ENCODE results near the gene VPS33A. TPM values are rescaled to one million over a fixed set of nuclear protein-coding genes. Genes with fewer than 3 reads are reported as not detected.
"Not testable (repeated sequence)": the region's sequence is repeated elsewhere in the genome, so short reads cannot be mapped to it uniquely, and the experiment has no call there.

VPS33A gene
- total RNA-seq, 1 donor from 2014 or later = 34.3 TPM

DNA sequence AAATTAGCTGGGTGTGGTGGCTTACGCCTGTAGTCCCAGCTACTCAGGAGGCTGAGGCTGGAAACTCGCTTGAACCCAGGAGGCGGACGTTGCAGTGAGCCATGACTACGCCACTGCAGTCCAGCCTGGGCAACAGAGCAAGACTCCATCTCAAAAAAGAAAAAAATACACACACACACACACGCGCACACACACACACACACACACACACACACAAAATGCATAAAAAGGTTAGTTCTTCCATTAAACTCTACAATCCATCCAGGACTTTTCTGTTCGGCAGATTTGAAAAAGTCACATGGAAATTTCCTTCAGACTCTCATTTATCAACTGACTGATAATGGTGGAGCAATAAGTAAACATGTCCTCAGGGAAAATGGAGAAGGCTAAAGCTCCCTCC lies 9.2 kb upstream of the VPS33A start:
- Histone ChIP-seq H2AFZ (ENCODE audit: low read depth, low read length) (no peak overlapping the region), H3K9ac (ENCODE audit: low read length) (no peak overlapping the region), H4K20me1 (ENCODE audit: insufficient read depth, low read length) (no peaks in the 10 kb centered on the region), H3K4me3 (ENCODE audit: insufficient read depth, low read depth, low read length) (no peak overlapping the region), H3K27me3 (ENCODE audit: insufficient read depth, low read length) (no peaks in the 10 kb centered on the region), H3K4me1 (ENCODE audit: insufficient read depth, low read length) (no peaks in the 10 kb centered on the region), H3K36me3 (ENCODE audit: insufficient read depth, low read length) (peaks cover 20% of the 10 kb centered on the region), H3K79me2 (ENCODE audit: insufficient read depth, low read length) (no peaks in the 10 kb centered on the region), H3K9me3 (ENCODE audit: insufficient read depth, low read depth, low read length) (no peaks in the 10 kb centered on the region), H3K4me2 (ENCODE audit: low read length) (no peak overlapping the region), H3K27ac (ENCODE audit: low read depth, low read length) (no peak overlapping the region)
- Mint-ChIP-seq H3K9me3 (ENCODE audit: unreplicated experiment) (no peaks in the 10 kb centered on the region), H3K4me3 (ENCODE audit: unreplicated experiment) (no peak overlapping the region), H3K4me1 (ENCODE audit: low read depth, unreplicated experiment) (peaks cover 3% of the 10 kb centered on the region), H3K27me3 (ENCODE audit: low read depth, unreplicated experiment) (no peaks in the 10 kb centered on the region), H3K36me3 (ENCODE audit: low read depth, unreplicated experiment) (peaks cover 10% of the 10 kb centered on the region), H3K27ac (ENCODE audit: unreplicated experiment) (no peak overlapping the region)
- TF ChIP-seq EZH2 (IDR thresholded peaks at IDR 0.05; ENCODE audit: insufficient read depth, low read length) = no peak
- TF ChIP-seq, protein P1, sequence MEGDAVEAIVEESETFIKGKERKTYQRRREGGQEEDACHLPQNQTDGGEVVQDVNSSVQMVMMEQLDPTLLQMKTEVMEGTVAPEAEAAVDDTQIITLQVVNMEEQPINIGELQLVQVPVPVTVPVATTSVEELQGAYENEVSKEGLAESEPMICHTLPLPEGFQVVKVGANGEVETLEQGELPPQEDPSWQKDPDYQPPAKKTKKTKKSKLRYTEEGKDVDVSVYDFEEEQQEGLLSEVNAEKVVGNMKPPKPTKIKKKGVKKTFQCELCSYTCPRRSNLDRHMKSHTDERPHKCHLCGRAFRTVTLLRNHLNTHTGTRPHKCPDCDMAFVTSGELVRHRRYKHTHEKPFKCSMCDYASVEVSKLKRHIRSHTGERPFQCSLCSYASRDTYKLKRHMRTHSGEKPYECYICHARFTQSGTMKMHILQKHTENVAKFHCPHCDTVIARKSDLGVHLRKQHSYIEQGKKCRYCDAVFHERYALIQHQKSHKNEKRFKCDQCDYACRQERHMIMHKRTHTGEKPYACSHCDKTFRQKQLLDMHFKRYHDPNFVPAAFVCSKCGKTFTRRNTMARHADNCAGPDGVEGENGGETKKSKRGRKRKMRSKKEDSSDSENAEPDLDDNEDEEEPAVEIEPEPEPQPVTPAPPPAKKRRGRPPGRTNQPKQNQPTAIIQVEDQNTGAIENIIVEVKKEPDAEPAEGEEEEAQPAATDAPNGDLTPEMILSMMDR (IDR thresholded peaks at IDR 0.05; ENCODE audit: insufficient read depth, low read depth, low read length) = no peak
- FAIRE-seq = no peak
- DNase-seq (ENCODE audit: low read depth) = no peak

DNA sequence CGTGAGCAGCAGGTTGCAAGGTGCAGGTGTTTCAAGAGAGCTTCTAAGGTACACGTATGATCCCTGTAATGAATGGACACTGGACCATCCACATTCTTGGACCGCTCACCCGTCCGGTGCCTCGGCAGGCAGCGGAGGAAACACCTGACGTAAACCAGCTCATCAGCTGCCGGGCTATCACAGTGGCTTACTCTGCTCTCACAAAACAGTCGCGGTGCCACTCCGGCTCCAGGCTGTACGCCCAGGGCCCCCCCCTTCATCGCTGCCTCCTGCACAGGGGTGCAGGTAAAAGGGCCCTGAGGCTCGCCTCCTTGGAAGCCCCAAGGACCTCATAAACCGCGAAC lies 436 bp downstream of the VPS33A start:
- Histone ChIP-seq H4K20me1 (ENCODE audit: insufficient read depth, low read length) (no peaks in the 10 kb centered on the region), H3K4me3 (ENCODE audit: insufficient read depth, low read depth, low read length) (peak overlapping the region; percentile 85), H3K9ac (ENCODE audit: low read length) (peak overlapping the region; percentile 95), H3K79me2 (ENCODE audit: insufficient read depth, low read length) (peaks cover 14% of the 10 kb centered on the region), H2AFZ (ENCODE audit: low read depth, low read length) (peak overlapping the region; percentile 99), H3K27ac (ENCODE audit: low read depth, low read length) (peak overlapping the region; percentile 82), H3K4me2 (ENCODE audit: low read length) (peak overlapping the region; percentile 93), H3K9me3 (ENCODE audit: insufficient read depth, low read depth, low read length) (no peaks in the 10 kb centered on the region), H3K27me3 (ENCODE audit: insufficient read depth, low read length) (no peaks in the 10 kb centered on the region), H3K4me1 (ENCODE audit: insufficient read depth, low read length) (peaks cover 8% of the 10 kb centered on the region), H3K36me3 (ENCODE audit: insufficient read depth, low read length) (peaks cover 11% of the 10 kb centered on the region)
- peak overlapping the region; percentile 99 for H3K27ac Mint-ChIP-seq (ENCODE audit: unreplicated experiment)
- TF ChIP-seq, protein P1 (IDR thresholded peaks at IDR 0.05; ENCODE audit: insufficient read depth, low read depth, low read length) = no peak
- TF ChIP-seq EZH2 (IDR thresholded peaks at IDR 0.05; ENCODE audit: insufficient read depth, low read length) = no peak
- no peaks in the 10 kb centered on the region for H3K9me3 Mint-ChIP-seq (ENCODE audit: unreplicated experiment)
- peak; percentile 28 for DNase-seq (ENCODE audit: low read depth)
- no peak for FAIRE-seq
- H3K4me1 Mint-ChIP-seq (ENCODE audit: low read depth, unreplicated experiment) = no peaks in the 10 kb centered on the region
- H3K4me3 Mint-ChIP-seq (ENCODE audit: unreplicated experiment) = peak overlapping the region; percentile 93
- H3K27me3 Mint-ChIP-seq (ENCODE audit: low read depth, unreplicated experiment) = no peaks in the 10 kb centered on the region
- H3K36me3 Mint-ChIP-seq (ENCODE audit: low read depth, unreplicated experiment) = peaks cover 6% of the 10 kb centered on the region

DNA sequence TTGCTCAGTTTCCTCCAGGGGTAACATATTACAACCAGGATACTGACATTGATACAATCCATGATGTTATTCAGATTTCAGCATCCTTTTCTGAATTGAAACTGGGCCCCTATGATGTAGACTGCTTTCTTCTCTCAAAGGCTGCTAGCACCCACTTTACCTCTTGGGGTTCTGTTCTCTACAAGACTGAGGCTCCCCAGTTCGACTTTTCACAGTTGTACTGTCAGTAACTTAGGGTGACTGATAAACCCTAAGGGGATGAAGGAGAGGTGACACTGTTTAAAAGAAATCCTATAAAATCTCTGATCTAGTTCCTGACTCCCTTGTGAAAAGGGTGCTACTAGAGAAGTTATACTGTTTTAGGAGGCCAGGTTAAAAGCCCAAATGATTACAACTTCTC lies 818 bp downstream of the VPS33A start:
- H3K4me3 Mint-ChIP-seq (ENCODE audit: unreplicated experiment) = peak overlapping the region; percentile 93
- H3K9me3 ChIP-seq (ENCODE audit: insufficient read depth, low read depth, low read length) = no peaks in the 10 kb centered on the region
- peak overlapping the region; percentile 82 for H3K27ac ChIP-seq (ENCODE audit: low read depth, low read length)
- H3K4me1 ChIP-seq (ENCODE audit: insufficient read depth, low read length) = peaks cover 8% of the 10 kb centered on the region
- no peaks in the 10 kb centered on the region for H4K20me1 ChIP-seq (ENCODE audit: insufficient read depth, low read length)
- H3K4me2 ChIP-seq (ENCODE audit: low read length) = peak overlapping the region; percentile 93
- no peaks in the 10 kb centered on the region for H3K27me3 Mint-ChIP-seq (ENCODE audit: low read depth, unreplicated experiment)
- peaks cover 11% of the 10 kb centered on the region for H3K36me3 ChIP-seq (ENCODE audit: insufficient read depth, low read length)
- peaks cover 6% of the 10 kb centered on the region for H3K36me3 Mint-ChIP-seq (ENCODE audit: low read depth, unreplicated experiment)
- H3K27me3 ChIP-seq (ENCODE audit: insufficient read depth, low read length) = no peaks in the 10 kb centered on the region
- TF ChIP-seq, protein P1 (IDR thresholded peaks at IDR 0.05; ENCODE audit: insufficient read depth, low read depth, low read length) = no peak
- no peak for TF ChIP-seq EZH2 (IDR thresholded peaks at IDR 0.05; ENCODE audit: insufficient read depth, low read length)
- DNase-seq (ENCODE audit: low read depth) (no peak), FAIRE-seq (no peak)
- peak overlapping the region; percentile 85 for H3K4me3 ChIP-seq (ENCODE audit: insufficient read depth, low read depth, low read length)
- peak overlapping the region; percentile 99 for H2AFZ ChIP-seq (ENCODE audit: low read depth, low read length)
- peak overlapping the region; percentile 99 for H3K27ac Mint-ChIP-seq (ENCODE audit: unreplicated experiment)
- H3K79me2 ChIP-seq (ENCODE audit: insufficient read depth, low read length) = peaks cover 14% of the 10 kb centered on the region
- H3K9ac ChIP-seq (ENCODE audit: low read length) = peak overlapping the region; percentile 95
- H3K9me3 Mint-ChIP-seq (ENCODE audit: unreplicated experiment) = no peaks in the 10 kb centered on the region
- no peaks in the 10 kb centered on the region for H3K4me1 Mint-ChIP-seq (ENCODE audit: low read depth, unreplicated experiment)

DNA sequence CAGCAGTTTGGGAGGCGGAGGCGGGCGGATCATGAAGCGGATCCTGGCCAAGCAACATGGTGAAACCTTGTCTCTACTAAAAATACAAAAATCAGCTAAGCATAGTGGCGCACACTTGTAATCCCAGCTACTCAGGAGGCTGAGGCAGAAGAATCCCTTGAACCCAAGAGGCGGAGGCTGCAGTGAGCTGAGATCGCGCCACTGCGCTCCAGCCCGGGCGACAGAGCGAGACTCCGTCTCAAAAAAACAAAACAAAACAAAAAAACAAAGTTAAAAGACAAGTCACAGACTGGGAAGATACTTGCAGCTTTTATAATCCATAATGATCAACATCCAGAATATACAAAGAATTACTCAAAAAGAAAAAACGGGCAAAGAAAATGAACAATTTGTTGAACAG lies 5.6 kb downstream of the VPS33A start:
- not testable (repeated sequence) for H3K4me1 Mint-ChIP-seq (ENCODE audit: low read depth, unreplicated experiment); H3K9me3 ChIP-seq (ENCODE audit: insufficient read depth, low read depth, low read length); H3K4me3 Mint-ChIP-seq (ENCODE audit: unreplicated experiment); H4K20me1 ChIP-seq (ENCODE audit: insufficient read depth, low read length); H3K36me3 Mint-ChIP-seq (ENCODE audit: low read depth, unreplicated experiment); H3K9me3 Mint-ChIP-seq (ENCODE audit: unreplicated experiment); DNase-seq (ENCODE audit: low read depth); H3K79me2 ChIP-seq (ENCODE audit: insufficient read depth, low read length); H3K4me1 ChIP-seq (ENCODE audit: insufficient read depth, low read length); FAIRE-seq; H3K9ac ChIP-seq (ENCODE audit: low read length); H3K27ac ChIP-seq (ENCODE audit: low read depth, low read length); H3K4me2 ChIP-seq (ENCODE audit: low read length); H3K4me3 ChIP-seq (ENCODE audit: insufficient read depth, low read depth, low read length); H2AFZ ChIP-seq (ENCODE audit: low read depth, low read length); H3K27me3 Mint-ChIP-seq (ENCODE audit: low read depth, unreplicated experiment); H3K27me3 ChIP-seq (ENCODE audit: insufficient read depth, low read length)
- H3K27ac Mint-ChIP-seq (ENCODE audit: unreplicated experiment) = peak overlapping the region; percentile 5
- peaks cover 23% of the 10 kb centered on the region for H3K36me3 ChIP-seq (ENCODE audit: insufficient read depth, low read length)

Data from astrocyte (in vitro differentiated cells and primary cell).